ENCODE data around the gene C11orf58.

DNA sequence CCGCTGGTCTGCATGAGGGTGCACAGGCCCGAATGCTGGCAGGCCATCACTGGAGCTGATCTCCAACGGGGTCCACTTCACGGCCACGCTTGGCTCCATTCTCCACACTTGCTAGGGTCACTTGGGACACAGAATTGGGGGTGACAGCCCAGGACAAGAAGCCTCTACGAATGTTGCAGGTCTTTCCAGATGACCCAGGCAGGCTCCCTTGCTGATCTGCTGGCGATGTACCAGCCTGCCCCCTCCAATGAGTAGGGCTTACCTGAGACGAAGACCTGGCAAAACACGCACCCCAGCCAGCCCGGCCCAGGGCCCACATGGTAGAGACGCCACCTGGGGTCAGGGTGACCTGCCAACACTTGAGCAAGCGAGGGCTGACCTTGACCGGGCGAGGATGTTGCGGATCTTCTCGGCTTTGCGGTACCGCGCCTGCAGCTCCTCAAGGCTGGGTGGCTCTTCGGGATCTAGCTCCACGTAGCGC, 44.9 kb downstream of the C11orf58 start:
- TF ChIP-seq NFIC (IDR thresholded peaks at IDR 0.05), result no peak
- TF ChIP-seq TAF1 (IDR thresholded peaks at IDR 0.05; ENCODE audit: low read depth), result no peak
- no peak for TF ChIP-seq YY1 (IDR thresholded peaks at IDR 0.05; ENCODE audit: low read depth)
